GM19452 (cell line): ENCODE data around the gene MPG.
"Not testable (repeated sequence)": the region's sequence is repeated elsewhere in the genome, so short reads cannot be mapped to it uniquely, and the experiment has no call there.

Source experiments
- ATAC-seq: cut with Tn5 transposase; IDR thresholded peaks from one replicate; pipeline ENCODE4 v1.9.1; 2021; ENCODE audit not compliant: unreplicated experiment

MPG gene, protein sequence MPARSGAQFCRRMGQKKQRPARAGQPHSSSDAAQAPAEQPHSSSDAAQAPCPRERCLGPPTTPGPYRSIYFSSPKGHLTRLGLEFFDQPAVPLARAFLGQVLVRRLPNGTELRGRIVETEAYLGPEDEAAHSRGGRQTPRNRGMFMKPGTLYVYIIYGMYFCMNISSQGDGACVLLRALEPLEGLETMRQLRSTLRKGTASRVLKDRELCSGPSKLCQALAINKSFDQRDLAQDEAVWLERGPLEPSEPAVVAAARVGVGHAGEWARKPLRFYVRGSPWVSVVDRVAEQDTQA

DNA sequence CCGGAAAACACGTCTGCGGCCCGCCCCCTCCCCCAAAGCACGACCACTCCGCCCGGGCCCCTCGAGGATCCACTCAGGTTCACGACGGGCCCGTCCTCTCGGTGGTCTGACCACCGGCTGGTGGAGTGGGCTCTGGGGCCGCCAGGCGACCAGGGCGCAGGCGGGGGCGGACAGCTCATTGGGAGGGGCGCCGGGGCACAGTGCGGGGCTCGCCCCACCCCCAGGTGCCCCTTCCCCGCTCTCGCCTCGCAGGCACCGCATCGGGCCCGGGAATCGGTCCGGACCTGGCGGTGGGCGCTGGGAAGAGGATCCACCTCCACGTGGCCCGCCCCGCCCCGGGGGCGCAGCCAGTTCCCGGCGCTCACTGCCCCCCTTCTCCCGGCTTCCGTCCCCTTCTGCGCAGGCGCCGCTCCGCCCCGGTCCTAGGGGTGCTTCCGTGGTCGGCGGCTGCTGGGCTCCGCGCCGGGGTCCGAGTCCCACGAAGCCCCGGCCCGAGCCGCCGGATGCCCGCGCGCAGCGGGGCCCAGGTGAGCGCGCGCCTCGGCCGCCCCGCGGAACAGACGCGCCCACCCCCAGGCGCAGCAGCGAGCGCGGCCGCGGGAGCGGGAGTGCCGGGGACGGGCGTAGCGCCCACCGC is at the start of gene MPG:
TSS of gene MPG (plus strand) at position 419 of the 637 bp plus-strand sequence. CDS start at position 504, 85 bp downstream.
- ATAC-seq, result peak; percentile 59

GRCh38 chr16:30627-31026 is 47.4 kb upstream of the MPG start:
- not testable (repeated sequence) for ATAC-seq

DNA sequence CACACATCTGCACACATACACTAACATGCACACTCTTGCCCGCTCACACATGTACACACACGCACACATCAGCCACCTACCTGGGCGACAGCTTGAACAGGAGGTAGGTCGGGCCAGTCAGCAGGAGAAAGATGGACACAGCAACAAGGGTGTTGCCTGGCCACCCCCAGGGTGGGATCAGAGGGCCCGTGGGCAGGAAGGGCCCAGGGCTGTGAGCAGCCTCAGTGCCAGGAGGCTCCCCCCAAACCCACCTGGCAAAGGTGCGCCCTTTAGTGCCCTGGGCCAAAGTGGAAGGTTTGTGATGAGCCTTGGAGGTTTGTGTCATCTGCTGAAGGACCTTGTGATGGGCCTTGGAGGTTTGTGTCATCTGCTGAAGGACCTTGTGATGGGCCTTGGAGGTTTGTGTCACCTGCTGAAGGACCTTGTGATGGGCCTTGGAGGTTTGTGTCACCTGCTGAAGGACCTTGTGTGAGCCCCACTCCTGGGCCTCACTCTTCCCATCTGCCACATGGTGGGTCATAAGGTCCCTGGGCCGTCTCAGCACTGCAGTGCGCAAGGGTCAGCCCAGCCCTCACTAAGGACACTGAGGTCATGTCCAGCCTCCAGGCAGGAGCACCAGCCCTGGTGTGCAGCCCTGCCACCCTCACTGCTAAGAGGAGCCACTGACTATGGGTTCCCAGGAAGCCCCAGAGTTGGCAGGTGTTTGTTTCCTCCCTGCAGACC is 44.7 kb upstream of the MPG start:
- ATAC-seq, result not testable (repeated sequence)

- no peak for ATAC-seq
These were observed 44.0 kb upstream of the MPG start for GRCh38 chr16:33877-34647.

DNA sequence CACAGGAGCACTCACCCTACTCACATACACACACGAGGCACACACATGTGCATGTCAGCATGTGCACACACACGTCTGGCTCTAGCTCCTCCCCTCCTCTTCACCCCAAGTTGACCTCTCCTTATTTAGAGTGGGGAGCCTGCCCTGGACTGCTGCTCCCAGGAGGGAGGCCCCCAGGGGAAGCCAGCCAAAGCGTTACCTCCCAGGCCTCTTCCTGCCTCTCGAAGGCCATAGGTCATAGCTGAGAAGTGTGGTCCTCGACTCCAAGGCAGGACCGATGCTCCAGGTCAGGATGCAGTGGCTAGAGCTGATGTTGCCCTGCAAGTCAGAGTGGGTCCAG is 43.4 kb upstream of the MPG start:
- no peak for ATAC-seq

DNA sequence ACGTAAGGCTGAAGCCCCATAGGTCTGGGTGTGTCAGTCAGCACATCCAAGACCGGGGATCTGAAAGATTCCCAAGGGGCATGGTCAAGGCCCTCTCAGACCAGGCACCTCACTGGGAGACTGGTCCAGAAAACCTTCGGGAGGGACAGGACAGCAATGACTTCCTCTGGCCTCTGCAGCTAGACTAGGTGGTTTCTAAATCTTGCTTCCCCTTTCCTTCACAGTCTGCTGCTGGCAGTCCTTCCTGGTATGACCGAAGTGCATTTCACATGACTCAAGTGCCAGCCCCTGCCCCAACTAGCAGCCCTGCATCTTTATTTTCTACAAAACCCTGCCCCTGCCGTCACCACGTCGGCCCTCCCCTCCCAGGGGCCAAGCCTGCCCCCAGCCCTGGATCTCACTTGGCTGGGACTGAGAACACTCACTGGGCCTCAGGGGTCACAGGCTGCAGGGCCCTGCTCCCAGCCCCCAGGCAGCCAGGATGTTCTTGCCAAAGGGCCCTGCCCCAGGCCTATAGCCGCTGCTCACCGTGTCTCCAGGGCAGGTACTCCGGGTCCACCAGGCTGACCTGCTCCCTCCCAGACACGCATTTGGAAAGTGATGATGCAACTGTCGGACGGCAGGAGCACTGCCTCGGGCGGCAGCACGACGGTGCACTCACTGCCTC is 42.9 kb upstream of the MPG start:
- no peak for ATAC-seq

DNA sequence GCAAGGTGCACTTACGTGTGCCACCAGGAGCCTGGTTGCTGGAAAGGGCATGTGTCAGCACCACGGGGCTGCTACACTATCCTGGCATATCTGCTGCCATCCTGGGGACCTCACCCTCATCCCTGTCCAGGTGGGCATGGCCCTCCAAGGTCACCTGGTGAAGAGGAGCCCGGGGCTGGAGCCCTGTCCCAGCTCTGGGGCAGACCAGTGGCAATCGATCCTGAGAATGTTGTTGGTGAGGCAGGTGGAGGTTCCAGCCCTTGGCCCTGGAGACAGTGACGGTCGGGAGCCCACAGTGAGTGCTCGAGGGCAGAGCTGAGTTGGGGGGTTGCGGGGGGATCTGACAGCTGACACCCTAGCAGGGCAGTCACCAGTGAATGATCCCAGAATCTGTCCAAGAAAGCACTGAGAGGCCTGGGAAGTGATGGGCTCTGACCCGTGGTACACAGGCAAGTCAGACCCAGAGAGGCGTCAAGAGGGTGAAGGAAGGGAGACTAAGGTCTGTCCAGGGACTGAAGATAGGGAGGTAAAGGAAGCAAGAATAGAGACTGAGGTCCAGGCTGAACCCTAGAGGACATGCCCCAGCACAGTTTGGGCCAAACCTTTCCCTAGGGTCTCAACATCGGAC is 42.2 kb upstream of the MPG start:
- no peak for ATAC-seq

DNA sequence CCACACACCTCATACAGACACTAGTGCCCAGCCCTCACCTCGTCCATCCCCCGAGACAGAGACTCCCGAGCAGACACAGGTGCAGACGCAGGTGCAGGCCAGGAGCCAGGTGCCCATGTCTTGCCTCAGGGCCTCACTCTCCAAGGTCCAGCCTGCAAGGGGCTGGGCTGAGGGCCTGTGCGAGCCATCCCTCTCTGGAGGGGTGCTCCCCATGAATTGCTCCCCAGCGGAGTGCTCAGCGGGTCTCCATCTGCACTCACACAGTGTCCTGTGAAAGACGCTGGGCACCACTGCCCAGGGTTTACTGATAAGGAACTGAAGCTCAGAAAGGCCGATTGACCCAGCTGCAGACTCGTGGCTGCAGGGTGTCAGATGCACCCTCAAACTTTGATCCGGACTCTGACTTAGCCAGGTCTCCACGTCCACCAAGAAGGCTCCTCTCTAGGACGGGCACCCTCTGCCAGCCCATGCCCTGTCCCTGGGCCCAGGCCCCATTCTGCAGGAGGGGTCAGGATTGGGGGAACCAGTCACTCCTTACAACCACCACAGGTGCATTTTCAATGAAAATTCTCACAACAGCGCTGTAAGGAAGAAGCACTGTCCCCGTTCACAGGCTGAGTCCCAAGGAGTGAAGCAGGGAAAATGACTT is 41.6 kb upstream of the MPG start:
- no peak for ATAC-seq

DNA sequence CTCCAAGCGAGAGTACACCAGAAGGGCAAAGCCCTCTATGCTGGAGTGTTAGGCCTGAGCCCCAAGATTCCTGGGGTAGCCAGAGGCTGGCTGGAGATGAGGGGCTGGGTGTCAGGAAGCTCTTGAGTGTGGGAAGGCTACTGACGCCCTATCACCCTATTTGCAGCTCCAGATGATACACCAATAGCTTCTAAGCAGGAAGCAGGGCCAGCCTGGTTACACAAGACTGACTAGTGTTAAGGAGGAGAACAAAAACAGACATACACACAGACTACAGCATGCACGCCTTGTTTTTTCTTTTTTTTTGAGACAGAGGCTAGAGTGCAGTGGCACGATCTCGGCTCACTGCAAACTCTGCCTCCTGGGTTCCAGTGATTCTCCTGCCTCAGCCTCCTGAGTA is 40.5 kb upstream of the MPG start:
- ATAC-seq, result no peak

DNA sequence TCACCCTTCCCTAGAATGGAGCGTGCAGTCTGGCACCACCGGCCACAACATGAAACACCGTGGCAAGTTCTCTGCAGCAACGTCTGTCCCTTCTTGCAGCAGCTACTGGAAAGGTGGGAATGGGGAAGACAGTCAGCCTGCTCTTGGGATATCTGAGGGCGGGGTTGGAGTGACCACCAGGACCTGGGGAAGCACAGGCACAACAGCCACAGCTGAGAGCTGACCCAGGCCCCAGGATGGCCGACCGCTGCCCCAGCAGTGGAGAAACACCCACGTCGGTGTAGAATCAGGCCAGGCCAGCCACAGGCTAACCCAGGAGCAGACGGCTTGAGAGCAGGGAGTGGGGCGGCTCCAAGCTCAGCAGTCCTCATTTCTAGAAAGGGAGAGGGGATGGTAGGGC is 39.8 kb upstream of the MPG start:
- ATAC-seq, result not testable (repeated sequence)

GRCh38 chr16:38941-39892 is 38.8 kb upstream of the MPG start:
- peak; percentile 61 for ATAC-seq

- ATAC-seq, result no peak
These were observed 36.5 kb upstream of the MPG start for GRCh38 chr16:41439-42068.

- no peak for ATAC-seq
These were observed 36.0 kb upstream of the MPG start for GRCh38 chr16:42069-42457.

- no peak for ATAC-seq
These were observed 35.3 kb upstream of the MPG start for GRCh38 chr16:42691-43090.

DNA sequence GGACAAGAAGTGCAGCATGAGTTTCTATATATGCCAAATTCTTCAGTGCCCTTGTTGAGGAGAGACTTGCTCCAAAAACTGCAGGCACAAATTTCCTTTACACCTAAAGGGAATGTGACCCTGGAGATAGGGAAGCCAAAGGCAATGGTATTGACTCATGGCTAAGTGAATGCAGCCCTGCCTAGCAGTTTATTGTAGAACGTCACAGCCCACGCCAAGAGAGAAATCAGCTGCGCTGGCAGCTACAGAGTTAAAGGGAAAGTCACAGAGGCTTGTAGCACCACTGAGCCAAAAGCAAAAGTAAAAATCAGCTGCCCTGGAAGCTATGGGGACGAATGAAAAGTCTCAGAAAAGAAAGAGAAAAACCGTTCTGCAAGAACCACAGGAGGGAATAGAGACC is 34.7 kb upstream of the MPG start:
- no peak for ATAC-seq

DNA sequence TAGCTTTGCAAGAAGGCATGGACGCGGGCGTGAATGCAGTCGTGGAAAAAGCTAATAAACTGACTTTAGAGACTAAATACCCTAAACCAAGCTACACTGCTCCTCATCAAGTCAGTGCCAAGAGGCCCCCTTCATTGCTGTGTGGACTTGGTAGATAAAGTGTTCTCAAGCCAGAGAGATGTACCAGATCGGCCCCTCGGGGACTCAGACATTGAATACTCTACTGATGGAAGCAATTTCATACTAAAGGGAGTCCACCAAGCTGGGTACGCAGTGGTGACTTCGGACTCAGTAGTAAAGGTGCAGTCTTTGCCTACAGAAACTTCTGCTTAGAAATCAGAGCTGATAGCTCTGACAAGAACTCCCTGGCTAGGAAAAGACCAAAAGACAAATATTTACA is 33.4 kb upstream of the MPG start:
- no peak for ATAC-seq

DNA sequence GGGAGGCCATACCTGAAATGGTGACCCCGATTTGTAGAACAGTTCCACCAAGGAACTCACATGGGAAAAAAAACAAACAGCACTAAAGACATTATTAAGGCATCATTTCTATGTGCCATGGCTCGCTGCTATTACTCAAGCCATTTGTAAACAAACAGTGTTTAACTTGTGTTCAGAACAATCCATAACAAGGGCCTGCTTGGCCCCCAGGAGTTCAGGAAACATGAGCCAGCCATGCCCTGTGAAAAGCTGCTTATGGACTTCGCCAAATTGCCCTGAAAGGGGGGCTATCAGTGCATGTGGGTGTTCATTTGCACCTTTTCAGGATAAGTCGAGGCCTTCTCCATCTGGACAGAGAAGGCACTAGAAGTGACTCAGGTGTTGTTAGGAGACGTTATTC is 32.6 kb upstream of the MPG start:
- no peak for ATAC-seq

- not testable (repeated sequence) for ATAC-seq
These were observed 31.5 kb upstream of the MPG start for GRCh38 chr16:46510-46909.
